AG09319 (cell line): ENCODE measurements around the gene GPI.

Experiments used
- DNase-seq: peaks from one replicate; pipeline ENCODE4 v3.0.0-alpha.2; 2010; ENCODE audit warnings: low read depth; ENCODE audit errors: extremely low read depth
- TF ChIP-seq, protein P1 (sequence below): IDR thresholded peaks from 2 replicates; pipeline ENCODE4 v1.5.1; 2011; ENCODE audit warnings: low read depth, mild to moderate bottlenecking, inconsistent platforms, low read length, moderate library complexity

GPI gene

DNA sequence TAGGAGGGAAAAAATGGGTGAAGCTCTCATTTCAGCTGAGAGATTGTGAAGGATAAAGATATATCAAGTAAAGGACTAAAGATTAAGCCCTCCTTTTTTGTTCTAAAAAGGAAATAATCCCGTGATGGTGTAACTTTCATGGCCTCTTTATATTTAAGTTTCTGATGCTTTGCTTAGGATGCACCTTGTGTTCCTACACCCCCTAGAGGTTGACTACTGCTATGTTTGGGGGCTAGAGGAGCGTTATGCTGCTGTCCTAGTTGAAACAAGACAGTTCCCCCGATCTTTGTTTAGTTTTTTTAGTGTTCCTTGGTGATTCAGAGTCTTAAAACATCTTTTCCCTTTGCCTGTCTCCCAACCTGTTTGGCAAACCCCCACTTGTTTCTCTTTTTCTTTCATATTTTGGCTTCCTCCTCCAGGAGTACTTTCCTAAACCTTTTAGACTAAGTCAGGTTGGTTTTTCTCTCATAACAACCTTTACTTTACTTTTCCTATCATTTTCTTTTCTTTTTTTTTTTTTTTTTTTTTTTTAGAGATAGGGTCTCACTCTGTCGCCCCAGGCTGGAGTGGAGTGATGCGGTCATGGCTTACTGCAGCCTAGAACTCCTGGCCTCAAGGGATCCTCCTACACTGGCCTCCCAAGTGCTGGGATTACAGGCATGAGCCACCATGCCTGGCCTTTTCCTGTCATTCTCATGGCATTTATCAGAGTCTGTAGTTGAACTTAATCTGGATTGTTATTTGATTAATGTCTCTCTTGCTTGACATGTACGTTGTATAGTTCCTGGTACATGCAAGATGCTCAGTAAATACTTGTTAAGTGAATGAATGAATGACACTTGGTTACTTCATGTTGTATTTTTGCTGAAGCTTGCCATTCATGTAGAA, 66.0 kb downstream of the GPI start:
- TF ChIP-seq, protein P1, sequence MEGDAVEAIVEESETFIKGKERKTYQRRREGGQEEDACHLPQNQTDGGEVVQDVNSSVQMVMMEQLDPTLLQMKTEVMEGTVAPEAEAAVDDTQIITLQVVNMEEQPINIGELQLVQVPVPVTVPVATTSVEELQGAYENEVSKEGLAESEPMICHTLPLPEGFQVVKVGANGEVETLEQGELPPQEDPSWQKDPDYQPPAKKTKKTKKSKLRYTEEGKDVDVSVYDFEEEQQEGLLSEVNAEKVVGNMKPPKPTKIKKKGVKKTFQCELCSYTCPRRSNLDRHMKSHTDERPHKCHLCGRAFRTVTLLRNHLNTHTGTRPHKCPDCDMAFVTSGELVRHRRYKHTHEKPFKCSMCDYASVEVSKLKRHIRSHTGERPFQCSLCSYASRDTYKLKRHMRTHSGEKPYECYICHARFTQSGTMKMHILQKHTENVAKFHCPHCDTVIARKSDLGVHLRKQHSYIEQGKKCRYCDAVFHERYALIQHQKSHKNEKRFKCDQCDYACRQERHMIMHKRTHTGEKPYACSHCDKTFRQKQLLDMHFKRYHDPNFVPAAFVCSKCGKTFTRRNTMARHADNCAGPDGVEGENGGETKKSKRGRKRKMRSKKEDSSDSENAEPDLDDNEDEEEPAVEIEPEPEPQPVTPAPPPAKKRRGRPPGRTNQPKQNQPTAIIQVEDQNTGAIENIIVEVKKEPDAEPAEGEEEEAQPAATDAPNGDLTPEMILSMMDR = peak; percentile 73
- DNase-seq = no peak

GRCh38 chr19:34431681-34432402, 66.8 kb downstream of the GPI start:
- TF ChIP-seq, protein P1 = no peak
- DNase-seq = no peak

- DNase-seq = no peak
- TF ChIP-seq, protein P1 = no peak
Observed at GRCh38 chr19:34432797-34433196, 67.8 kb downstream of the GPI start.

GRCh38 chr19:34436716-34437115, 71.7 kb downstream of the GPI start:
- TF ChIP-seq, protein P1 = no peak
- DNase-seq = no peak

GRCh38 chr19:34448191-34448590, 83.2 kb downstream of the GPI start:
- no peak for DNase-seq
- TF ChIP-seq, protein P1 = no peak
